Measurements from ENCODE around the gene CAPS2. TPM values are rescaled to one million over a fixed set of nuclear protein-coding genes. Genes with fewer than 3 reads are reported as not detected.

CAPS2 gene
- total RNA-seq, 1 experiment from 2014 or later = 4.2 TPM

DNA sequence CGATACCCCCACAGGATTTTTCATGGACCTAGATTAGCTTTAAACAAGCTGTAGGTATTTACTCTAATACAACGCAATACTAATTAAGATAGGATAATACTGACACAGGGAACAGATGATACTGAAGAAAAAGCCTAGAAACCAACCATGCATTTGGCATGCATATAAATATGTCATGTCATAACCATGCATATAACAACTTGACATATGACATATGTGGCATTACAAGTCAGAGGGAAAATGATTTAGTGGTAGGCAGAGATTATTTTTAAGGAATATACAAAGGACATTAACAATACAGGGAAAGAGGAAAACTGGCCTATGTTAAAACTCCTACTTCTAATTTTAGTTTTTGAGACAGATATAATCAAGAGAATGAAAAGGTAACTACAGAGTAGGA lies 27.9 kb downstream of the CAPS2 start (continued):
- TF ChIP-seq, protein P1, sequence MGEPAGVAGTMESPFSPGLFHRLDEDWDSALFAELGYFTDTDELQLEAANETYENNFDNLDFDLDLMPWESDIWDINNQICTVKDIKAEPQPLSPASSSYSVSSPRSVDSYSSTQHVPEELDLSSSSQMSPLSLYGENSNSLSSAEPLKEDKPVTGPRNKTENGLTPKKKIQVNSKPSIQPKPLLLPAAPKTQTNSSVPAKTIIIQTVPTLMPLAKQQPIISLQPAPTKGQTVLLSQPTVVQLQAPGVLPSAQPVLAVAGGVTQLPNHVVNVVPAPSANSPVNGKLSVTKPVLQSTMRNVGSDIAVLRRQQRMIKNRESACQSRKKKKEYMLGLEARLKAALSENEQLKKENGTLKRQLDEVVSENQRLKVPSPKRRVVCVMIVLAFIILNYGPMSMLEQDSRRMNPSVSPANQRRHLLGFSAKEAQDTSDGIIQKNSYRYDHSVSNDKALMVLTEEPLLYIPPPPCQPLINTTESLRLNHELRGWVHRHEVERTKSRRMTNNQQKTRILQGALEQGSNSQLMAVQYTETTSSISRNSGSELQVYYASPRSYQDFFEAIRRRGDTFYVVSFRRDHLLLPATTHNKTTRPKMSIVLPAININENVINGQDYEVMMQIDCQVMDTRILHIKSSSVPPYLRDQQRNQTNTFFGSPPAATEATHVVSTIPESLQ (CRISPR knock-in tag; IDR thresholded peaks at IDR 0.05) = no peak
- TF ChIP-seq, protein P2, sequence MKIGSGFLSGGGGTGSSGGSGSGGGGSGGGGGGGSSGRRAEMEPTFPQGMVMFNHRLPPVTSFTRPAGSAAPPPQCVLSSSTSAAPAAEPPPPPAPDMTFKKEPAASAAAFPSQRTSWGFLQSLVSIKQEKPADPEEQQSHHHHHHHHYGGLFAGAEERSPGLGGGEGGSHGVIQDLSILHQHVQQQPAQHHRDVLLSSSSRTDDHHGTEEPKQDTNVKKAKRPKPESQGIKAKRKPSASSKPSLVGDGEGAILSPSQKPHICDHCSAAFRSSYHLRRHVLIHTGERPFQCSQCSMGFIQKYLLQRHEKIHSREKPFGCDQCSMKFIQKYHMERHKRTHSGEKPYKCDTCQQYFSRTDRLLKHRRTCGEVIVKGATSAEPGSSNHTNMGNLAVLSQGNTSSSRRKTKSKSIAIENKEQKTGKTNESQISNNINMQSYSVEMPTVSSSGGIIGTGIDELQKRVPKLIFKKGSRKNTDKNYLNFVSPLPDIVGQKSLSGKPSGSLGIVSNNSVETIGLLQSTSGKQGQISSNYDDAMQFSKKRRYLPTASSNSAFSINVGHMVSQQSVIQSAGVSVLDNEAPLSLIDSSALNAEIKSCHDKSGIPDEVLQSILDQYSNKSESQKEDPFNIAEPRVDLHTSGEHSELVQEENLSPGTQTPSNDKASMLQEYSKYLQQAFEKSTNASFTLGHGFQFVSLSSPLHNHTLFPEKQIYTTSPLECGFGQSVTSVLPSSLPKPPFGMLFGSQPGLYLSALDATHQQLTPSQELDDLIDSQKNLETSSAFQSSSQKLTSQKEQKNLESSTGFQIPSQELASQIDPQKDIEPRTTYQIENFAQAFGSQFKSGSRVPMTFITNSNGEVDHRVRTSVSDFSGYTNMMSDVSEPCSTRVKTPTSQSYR (CRISPR knock-in tag; IDR thresholded peaks at IDR 0.05) = no peak

DNA sequence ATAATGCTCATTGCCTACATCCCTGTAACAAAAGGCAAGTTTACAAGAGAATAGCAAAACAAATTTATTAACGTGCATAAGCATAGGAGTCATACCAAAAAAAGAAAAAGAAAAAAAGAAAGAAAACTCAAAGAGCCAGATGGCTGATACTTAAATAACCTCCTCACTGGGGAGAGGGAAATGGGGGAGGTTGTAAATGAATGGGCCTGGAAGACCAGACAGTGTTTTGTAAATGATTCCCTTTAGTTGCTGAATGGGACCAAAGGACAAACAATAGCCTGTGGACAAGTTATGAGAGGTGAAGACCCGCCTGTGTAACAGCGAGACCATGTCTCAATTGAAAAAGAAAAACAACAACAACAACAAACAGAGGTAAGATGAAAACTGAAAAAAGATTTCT lies 35.3 kb downstream of the CAPS2 start:
- no peaks in the 10 kb centered on the region for H3K36me3 Mint-ChIP-seq
- peak overlapping the region; percentile 11; the same call in 1 of the 2 replicates for H3K27ac Mint-ChIP-seq
- DNase-seq (ENCODE audit: low spot score) (no peak), ATAC-seq (peak; percentile 74)
- H3K27me3 Mint-ChIP-seq (ENCODE audit: low read depth) = peaks cover 24% of the 10 kb centered on the region
- ChIA-PET POLR2A (no interaction called here), CTCF (no interaction called here)
- no peaks in the 10 kb centered on the region for H3K9me3 Mint-ChIP-seq
- peaks cover 14% of the 10 kb centered on the region for H3K4me1 Mint-ChIP-seq
- TF ChIP-seq NFYB (CRISPR knock-in tag; conservative IDR thresholded peaks at IDR 0.05; ENCODE audit: low read depth) = no peak
- TF ChIP-seq, protein P3, sequence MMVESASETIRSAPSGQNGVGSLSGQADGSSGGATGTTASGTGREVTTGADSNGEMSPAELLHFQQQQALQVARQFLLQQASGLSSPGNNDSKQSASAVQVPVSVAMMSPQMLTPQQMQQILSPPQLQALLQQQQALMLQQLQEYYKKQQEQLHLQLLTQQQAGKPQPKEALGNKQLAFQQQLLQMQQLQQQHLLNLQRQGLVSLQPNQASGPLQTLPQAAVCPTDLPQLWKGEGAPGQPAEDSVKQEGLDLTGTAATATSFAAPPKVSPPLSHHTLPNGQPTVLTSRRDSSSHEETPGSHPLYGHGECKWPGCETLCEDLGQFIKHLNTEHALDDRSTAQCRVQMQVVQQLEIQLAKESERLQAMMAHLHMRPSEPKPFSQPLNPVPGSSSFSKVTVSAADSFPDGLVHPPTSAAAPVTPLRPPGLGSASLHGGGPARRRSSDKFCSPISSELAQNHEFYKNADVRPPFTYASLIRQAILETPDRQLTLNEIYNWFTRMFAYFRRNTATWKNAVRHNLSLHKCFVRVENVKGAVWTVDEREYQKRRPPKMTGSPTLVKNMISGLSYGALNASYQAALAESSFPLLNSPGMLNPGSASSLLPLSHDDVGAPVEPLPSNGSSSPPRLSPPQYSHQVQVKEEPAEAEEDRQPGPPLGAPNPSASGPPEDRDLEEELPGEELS (CRISPR knock-in tag; IDR thresholded peaks at IDR 0.05) = 0 out of 2 replicates have a peak, but pooled peaks have one; percentile 40
- TF ChIP-seq, protein P4, sequence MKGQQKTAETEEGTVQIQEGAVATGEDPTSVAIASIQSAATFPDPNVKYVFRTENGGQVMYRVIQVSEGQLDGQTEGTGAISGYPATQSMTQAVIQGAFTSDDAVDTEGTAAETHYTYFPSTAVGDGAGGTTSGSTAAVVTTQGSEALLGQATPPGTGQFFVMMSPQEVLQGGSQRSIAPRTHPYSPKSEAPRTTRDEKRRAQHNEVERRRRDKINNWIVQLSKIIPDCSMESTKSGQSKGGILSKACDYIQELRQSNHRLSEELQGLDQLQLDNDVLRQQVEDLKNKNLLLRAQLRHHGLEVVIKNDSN (CRISPR knock-in tag; IDR thresholded peaks at IDR 0.05) = no peak
- TF ChIP-seq GABPB1 (CRISPR knock-in tag; IDR thresholded peaks at IDR 0.05) = no peak
- TF ChIP-seq, protein P5, sequence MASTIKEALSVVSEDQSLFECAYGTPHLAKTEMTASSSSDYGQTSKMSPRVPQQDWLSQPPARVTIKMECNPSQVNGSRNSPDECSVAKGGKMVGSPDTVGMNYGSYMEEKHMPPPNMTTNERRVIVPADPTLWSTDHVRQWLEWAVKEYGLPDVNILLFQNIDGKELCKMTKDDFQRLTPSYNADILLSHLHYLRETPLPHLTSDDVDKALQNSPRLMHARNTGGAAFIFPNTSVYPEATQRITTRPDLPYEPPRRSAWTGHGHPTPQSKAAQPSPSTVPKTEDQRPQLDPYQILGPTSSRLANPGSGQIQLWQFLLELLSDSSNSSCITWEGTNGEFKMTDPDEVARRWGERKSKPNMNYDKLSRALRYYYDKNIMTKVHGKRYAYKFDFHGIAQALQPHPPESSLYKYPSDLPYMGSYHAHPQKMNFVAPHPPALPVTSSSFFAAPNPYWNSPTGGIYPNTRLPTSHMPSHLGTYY (CRISPR knock-in tag; IDR thresholded peaks at IDR 0.05) = no peak
- TF ChIP-seq, protein P6, sequence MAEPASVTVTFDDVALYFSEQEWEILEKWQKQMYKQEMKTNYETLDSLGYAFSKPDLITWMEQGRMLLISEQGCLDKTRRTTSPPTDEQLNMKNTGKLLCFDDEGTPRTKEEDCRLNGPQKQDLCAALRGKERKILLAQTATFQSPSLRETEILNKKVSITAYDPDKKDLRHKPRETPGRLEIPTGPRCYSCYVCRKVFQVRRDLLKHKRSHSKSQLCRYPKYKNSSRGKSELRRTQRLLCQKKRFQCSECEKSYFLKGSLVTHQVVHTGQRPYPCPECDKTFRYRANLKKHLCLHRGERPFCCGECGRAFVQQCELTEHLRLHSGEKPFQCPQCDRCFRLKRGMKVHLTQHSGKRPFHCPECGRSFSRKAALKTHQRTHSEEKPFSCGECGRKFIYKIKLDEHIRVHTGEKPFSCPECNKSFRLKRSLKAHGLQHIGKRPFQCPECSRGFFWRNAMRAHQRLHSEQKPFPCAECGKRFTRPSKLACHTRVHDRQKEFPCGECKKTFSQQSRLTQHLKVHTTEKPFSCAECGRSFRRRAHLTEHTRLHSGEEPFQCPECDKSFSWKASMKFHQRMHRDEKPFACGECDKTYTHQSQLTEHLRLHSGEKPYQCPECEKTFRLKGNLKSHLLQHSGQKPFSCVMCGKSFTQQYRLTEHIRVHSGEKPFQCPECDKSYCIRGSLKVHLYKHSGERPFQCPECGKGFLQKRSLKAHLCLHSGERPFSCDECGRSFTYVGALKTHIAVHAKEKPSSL (CRISPR knock-in tag; conservative IDR thresholded peaks at IDR 0.05) = no peak
- TF ChIP-seq, protein P7, sequence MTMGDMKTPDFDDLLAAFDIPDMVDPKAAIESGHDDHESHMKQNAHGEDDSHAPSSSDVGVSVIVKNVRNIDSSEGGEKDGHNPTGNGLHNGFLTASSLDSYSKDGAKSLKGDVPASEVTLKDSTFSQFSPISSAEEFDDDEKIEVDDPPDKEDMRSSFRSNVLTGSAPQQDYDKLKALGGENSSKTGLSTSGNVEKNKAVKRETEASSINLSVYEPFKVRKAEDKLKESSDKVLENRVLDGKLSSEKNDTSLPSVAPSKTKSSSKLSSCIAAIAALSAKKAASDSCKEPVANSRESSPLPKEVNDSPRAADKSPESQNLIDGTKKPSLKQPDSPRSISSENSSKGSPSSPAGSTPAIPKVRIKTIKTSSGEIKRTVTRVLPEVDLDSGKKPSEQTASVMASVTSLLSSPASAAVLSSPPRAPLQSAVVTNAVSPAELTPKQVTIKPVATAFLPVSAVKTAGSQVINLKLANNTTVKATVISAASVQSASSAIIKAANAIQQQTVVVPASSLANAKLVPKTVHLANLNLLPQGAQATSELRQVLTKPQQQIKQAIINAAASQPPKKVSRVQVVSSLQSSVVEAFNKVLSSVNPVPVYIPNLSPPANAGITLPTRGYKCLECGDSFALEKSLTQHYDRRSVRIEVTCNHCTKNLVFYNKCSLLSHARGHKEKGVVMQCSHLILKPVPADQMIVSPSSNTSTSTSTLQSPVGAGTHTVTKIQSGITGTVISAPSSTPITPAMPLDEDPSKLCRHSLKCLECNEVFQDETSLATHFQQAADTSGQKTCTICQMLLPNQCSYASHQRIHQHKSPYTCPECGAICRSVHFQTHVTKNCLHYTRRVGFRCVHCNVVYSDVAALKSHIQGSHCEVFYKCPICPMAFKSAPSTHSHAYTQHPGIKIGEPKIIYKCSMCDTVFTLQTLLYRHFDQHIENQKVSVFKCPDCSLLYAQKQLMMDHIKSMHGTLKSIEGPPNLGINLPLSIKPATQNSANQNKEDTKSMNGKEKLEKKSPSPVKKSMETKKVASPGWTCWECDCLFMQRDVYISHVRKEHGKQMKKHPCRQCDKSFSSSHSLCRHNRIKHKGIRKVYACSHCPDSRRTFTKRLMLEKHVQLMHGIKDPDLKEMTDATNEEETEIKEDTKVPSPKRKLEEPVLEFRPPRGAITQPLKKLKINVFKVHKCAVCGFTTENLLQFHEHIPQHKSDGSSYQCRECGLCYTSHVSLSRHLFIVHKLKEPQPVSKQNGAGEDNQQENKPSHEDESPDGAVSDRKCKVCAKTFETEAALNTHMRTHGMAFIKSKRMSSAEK (CRISPR knock-in tag; IDR thresholded peaks at IDR 0.05; ENCODE audit: borderline replicate concordance) = no peak
- peak overlapping the region; percentile 52 for H3K4me3 Mint-ChIP-seq

Data from WTC11 (cell line).